SK-N-SH (cell line): ENCODE data around the gene PCDHB7.
"Not testable (repeated sequence)": the region's sequence is repeated elsewhere in the genome, so short reads cannot be mapped to it uniquely, and the experiment has no call there.

Experiments
- CTCF ChIP-seq: fragments of 200-600 bp; sonication (generic); IDR thresholded peaks from 2 replicates; pipeline ENCODE4 v1.6.1; 2017; ENCODE audit warnings: antibody characterized with exemption, mild to moderate bottlenecking, moderate library complexity
- EP300 ChIP-seq, 2 experiments: IDR thresholded peaks; 2 replicates each; pipeline versions ENCODE4 v1.4.0 to v1.6.1; 2012; ENCODE audit warnings: borderline replicate concordance in 1 of 2, low read depth in 1 of 2, low read length in 1 of 2
- GABPA ChIP-seq: IDR thresholded peaks from 2 replicates; pipeline ENCODE4 v1.4.0; 2012; ENCODE audit warnings: low read depth, mild to moderate bottlenecking
- POLR2AphosphoS5 ChIP-seq: IDR thresholded peaks from 2 replicates; pipeline ENCODE4 v1.6.1; 2012; ENCODE audit warnings: low read depth, low read length
- SIN3A ChIP-seq: IDR thresholded peaks from 2 replicates; pipeline ENCODE4 v1.6.1; 2012; ENCODE audit warnings: low read depth, mild to moderate bottlenecking, low read length, moderate library complexity, borderline replicate concordance
- TF ChIP-seq, protein P1 (sequence below): IDR thresholded peaks from 2 replicates; pipeline ENCODE4 v1.6.1; 2012; ENCODE audit warnings: mild to moderate bottlenecking, low read depth, low read length, moderate library complexity

- not testable (repeated sequence) for TF ChIP-seq EP300 (IDR thresholded peaks at IDR 0.05; ENCODE audit: borderline replicate concordance in 1 of 2, low read depth in 1 of 2, low read length in 1 of 2); GABPA; SIN3A; POLR2AphosphoS5
- TF ChIP-seq CTCF, result peak; percentile 17; the same call in 1 of the 2 replicates
- TF ChIP-seq, protein P1, sequence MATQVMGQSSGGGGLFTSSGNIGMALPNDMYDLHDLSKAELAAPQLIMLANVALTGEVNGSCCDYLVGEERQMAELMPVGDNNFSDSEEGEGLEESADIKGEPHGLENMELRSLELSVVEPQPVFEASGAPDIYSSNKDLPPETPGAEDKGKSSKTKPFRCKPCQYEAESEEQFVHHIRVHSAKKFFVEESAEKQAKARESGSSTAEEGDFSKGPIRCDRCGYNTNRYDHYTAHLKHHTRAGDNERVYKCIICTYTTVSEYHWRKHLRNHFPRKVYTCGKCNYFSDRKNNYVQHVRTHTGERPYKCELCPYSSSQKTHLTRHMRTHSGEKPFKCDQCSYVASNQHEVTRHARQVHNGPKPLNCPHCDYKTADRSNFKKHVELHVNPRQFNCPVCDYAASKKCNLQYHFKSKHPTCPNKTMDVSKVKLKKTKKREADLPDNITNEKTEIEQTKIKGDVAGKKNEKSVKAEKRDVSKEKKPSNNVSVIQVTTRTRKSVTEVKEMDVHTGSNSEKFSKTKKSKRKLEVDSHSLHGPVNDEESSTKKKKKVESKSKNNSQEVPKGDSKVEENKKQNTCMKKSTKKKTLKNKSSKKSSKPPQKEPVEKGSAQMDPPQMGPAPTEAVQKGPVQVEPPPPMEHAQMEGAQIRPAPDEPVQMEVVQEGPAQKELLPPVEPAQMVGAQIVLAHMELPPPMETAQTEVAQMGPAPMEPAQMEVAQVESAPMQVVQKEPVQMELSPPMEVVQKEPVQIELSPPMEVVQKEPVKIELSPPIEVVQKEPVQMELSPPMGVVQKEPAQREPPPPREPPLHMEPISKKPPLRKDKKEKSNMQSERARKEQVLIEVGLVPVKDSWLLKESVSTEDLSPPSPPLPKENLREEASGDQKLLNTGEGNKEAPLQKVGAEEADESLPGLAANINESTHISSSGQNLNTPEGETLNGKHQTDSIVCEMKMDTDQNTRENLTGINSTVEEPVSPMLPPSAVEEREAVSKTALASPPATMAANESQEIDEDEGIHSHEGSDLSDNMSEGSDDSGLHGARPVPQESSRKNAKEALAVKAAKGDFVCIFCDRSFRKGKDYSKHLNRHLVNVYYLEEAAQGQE, result not testable (repeated sequence)
Measured at GRCh38 chr5:141213656-141214339, 41.4 kb downstream of the PCDHB7 start, which contains the start of gene PCDHB13.
